Activated naive CD8-positive, alpha-beta T cell (primary cell): Measurements from ENCODE around the gene EFCAB6.

Experiments used
- H3K27ac Mint-ChIP-seq: one replicate; pipeline ENCODE4 v1.8.0; 2021; ENCODE audit warnings: mixed read lengths
- H3K27me3 Mint-ChIP-seq: one replicate; pipeline ENCODE4 v1.8.0; 2021; ENCODE audit warnings: mixed read lengths
- H3K36me3 Mint-ChIP-seq: one replicate; pipeline ENCODE4 v1.8.0; 2021; ENCODE audit warnings: mixed read lengths
- H3K4me1 Mint-ChIP-seq: one replicate; pipeline ENCODE4 v1.8.0; 2021; ENCODE audit warnings: low read depth, mixed read lengths
- H3K4me3 Mint-ChIP-seq: one replicate; pipeline ENCODE4 v1.8.0; 2021; ENCODE audit warnings: mild to moderate bottlenecking, mixed read lengths
- H3K9me3 Mint-ChIP-seq: one replicate; pipeline ENCODE4 v1.8.0; 2021; ENCODE audit warnings: low read depth, mixed read lengths

EFCAB6 gene

DNA sequence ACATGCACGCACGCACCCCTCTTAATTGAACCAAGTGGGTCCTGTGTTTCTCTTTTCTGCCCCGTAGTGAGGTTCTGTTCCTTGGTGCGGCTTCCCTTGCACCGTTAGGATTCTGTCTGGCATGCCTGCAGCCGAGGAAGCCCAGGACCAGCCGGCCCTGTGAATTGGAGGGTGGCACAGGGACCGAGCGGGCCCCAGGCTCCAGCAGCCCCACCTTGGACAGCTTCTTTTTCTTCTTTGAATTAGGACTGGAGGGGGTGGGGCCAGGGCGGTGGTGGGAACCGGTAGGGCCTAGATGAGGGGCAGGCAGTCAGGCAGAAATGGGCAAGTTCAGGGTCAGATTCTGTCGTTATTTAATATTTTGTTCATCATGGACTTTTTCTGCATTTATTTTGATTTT, 305.6 kb downstream of the EFCAB6 start:
- H3K36me3 Mint-ChIP-seq = no peaks in the 10 kb centered on the region
- H3K4me3 Mint-ChIP-seq = no peak overlapping the region
- no peaks in the 10 kb centered on the region for H3K27me3 Mint-ChIP-seq
- H3K9me3 Mint-ChIP-seq = no peaks in the 10 kb centered on the region
- no peaks in the 10 kb centered on the region for H3K4me1 Mint-ChIP-seq
- no peak overlapping the region for H3K27ac Mint-ChIP-seq

DNA sequence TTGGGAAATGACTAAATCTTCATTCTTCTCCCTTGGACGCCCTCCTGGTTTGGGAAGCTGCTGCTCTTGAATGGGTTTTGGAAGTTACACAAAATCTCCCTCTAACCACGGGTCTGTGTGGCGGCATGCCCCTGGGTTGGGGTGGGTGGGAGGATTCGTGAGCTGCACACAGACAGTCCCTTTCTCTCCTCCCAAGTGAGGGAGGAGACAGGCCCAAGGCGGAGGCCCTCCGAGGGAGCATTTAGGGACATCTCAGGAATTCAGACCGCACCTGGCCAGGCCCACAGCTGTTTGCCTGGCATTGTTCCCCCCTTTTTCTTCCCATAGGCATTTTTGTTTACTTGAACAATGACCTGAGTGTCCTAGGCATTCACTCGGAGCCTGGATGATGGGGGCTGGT, 306.2 kb downstream of the EFCAB6 start:
- Mint-ChIP-seq H3K36me3 (no peaks in the 10 kb centered on the region), H3K4me1 (no peaks in the 10 kb centered on the region), H3K27ac (no peak overlapping the region), H3K27me3 (no peaks in the 10 kb centered on the region), H3K4me3 (no peak overlapping the region), H3K9me3 (no peaks in the 10 kb centered on the region)

DNA sequence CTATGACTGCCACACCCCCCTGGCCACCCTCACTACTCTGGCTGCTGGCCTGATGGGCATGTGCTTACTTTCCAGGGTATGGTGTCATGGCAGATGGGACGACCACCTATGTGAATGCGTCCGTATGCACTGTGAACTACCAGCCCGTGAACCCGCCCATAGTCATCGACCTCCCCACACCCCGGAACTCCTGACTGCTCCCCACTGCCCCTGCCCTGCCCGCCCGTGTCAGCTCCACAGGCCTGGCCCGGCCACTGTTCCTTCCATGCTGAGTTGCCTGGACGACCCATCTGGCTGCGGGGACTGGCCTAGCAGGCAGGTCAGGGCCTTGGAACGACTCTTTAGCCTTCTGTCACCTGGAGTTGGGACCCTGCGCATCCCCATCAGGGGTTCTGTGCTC, 306.7 kb downstream of the EFCAB6 start:
- no peaks in the 10 kb centered on the region for H3K4me1 Mint-ChIP-seq
- H3K9me3 Mint-ChIP-seq = no peaks in the 10 kb centered on the region
- H3K27me3 Mint-ChIP-seq = no peaks in the 10 kb centered on the region
- H3K4me3 Mint-ChIP-seq = no peak overlapping the region
- no peaks in the 10 kb centered on the region for H3K36me3 Mint-ChIP-seq
- no peak overlapping the region for H3K27ac Mint-ChIP-seq

DNA sequence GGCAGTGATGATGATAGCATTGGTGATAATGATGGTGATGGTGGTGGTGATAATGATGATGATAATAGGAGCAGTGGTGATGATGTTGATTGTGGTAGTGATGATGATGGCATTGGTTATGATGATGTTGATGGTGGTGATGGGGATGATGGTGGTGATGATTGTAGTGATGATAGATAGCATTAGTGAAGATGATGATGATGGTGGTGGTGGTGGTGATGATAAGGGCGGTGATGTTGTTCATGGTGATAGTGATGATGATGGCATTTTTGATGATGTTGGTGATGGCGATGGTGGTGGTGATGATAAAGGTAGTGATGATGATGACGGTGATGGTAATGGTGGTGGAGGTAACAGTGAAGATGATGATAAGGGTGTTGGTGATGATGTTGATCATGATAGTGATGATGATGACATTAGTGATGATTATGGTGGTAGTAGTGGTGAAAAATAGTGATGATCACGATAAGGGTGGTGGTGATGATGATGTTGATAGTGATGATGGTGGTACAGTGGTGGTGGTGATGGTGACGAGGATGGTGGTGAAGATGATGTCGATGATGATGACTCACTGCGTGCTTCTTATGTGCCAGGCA, 307.3 kb downstream of the EFCAB6 start:
- Mint-ChIP-seq H3K36me3 (no peaks in the 10 kb centered on the region), H3K27ac (no peak overlapping the region), H3K4me3 (no peak overlapping the region), H3K9me3 (no peaks in the 10 kb centered on the region), H3K4me1 (no peaks in the 10 kb centered on the region), H3K27me3 (no peaks in the 10 kb centered on the region)

DNA sequence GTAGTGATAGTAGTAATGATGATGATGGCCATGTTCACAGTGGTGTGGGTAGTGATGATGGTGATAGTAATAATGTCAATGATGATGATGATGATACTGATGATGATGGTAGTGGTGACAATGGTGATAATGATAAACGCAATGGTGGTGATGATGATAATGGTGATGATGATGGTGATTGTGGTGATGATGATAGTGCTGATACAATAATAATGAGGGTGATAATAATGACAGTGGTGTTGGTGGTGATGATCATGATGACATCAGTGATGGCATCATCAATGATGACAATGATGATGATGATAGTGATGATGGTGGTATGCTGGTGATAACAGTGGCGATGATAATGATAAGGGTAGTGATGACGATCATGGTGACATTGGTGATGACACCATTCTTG, 308.0 kb downstream of the EFCAB6 start:
- Mint-ChIP-seq H3K27me3 (no peaks in the 10 kb centered on the region), H3K4me3 (no peak overlapping the region), H3K4me1 (no peaks in the 10 kb centered on the region), H3K36me3 (no peaks in the 10 kb centered on the region), H3K27ac (no peak overlapping the region), H3K9me3 (no peaks in the 10 kb centered on the region)

DNA sequence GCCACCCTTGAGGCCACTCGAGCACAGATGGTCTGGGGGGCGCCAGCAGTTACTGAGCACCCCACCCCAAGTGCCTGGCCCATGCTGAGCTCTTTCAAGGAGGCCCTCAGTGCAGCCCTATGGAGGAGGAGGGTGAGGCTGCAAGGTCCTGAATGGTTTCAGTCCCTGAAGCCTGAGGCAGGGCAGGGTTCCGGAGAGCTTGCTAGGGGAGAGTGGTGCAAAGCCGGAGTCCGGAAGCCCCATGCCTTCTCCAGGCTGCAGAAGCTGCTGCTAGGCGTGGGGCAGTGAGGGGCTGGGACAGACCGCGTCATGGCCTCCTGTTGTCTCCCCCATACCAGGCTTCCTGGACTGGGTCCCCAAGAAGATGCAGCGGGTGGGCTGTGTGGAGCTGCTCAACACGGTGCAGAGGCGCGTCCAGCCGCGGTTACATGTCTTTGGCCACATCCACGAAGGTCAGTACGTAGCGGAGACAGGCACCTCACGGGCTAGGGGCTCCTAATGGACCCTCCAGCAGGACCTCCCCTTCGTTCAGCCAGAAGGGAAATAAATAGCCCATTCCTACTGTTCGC, 309.7 kb downstream of the EFCAB6 start:
- Mint-ChIP-seq H3K27me3 (no peaks in the 10 kb centered on the region), H3K36me3 (no peaks in the 10 kb centered on the region), H3K4me1 (no peaks in the 10 kb centered on the region), H3K9me3 (no peaks in the 10 kb centered on the region), H3K4me3 (no peak overlapping the region), H3K27ac (no peak overlapping the region)

DNA sequence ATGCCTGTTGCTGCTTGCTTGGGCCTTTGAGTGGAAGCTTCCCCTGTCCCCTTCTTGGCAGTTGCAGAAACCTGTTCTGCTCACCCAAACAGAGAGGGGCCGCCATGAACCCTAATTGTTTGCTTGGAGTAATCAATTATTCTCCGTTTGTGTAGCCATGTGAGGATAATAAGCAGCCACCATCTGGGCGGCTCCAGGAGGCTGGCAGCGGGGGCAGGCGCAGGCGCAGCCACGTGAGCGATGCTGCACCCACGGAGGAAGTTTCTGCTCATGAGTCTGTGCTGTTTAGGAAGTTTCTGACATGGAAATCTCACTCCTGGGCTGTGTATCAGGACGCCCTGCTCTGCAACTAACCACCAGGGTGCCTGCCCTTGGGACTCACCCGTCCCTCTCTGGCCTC, 310.2 kb downstream of the EFCAB6 start:
- Mint-ChIP-seq H3K36me3 (no peaks in the 10 kb centered on the region), H3K27me3 (no peaks in the 10 kb centered on the region), H3K27ac (no peak overlapping the region), H3K4me1 (no peaks in the 10 kb centered on the region), H3K9me3 (no peaks in the 10 kb centered on the region), H3K4me3 (no peak overlapping the region)

DNA sequence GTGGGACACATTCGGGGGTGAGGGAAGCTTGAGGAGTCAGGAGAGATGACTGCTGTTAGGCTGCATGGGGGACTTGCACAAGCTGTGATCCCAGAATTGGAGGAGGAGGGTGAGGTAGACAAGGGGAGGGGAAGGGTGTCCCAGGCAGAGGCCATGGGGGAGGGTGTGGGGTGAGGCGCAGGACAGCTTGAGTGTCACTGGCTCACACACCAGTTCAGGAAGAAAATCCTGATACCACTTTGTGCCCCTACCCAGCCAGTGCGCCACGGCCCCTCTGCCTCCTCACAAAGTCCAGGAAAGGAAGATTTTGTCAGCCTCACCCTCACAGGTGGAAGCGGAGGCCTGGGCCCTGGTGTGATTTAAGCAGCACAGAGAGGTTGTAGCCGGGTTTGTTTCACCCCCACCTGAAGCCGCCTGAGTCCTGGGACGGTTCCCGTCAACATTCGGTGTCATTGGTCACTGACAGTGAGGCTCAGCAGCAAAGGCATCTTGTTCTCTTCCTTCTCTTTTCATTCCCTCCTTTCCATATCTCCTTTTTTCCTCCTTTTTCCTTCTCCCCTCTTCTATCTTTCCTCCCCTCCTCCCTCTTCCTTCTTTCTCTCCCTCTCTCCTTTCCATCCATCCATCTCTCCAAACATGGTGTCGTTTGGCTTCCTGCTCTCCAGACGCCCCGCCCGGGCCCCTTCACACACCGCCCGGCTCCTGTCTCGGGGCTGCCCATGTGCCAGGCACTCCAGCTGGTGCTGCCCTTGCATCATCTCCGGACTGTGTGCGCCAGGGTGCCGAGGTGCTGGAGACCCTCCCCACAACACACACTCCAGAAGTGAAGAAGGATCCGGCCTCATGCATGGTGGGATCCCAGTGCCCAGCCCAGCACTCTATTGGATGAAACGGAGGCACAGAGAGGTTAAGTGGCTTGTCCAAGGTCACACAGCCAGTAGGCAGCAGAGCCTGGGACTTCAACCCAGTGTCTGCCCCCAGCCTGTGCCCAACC, 311.0 kb downstream of the EFCAB6 start:
- H3K36me3 Mint-ChIP-seq = no peaks in the 10 kb centered on the region
- no peak overlapping the region for H3K27ac Mint-ChIP-seq
- H3K4me1 Mint-ChIP-seq = no peaks in the 10 kb centered on the region
- no peak overlapping the region for H3K4me3 Mint-ChIP-seq
- no peaks in the 10 kb centered on the region for H3K9me3 Mint-ChIP-seq
- H3K27me3 Mint-ChIP-seq = no peaks in the 10 kb centered on the region

DNA sequence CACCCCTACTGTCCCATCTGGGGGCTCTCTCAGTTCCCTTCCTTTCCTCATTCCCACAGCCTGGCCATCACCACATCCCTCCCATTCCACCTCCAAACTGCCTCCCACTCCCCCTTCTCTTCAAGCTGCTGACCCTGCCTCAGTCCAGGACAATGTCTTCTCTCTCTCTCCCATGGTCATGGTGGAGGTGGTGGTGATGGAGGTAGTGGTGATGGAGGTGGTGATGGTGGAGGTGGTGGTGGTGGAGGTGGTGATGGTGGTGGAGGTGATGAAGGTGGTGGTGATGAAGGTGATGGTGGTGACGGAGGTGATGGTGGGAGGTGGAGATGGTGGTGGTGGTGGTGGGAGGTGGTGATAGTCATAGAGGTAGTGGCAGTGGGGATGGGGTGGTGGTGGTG, 313.2 kb downstream of the EFCAB6 start:
- Mint-ChIP-seq H3K36me3 (no peaks in the 10 kb centered on the region), H3K4me1 (no peaks in the 10 kb centered on the region), H3K27me3 (peaks cover under 1% of the 10 kb centered on the region), H3K27ac (no peak overlapping the region), H3K4me3 (no peak overlapping the region), H3K9me3 (no peaks in the 10 kb centered on the region)

DNA sequence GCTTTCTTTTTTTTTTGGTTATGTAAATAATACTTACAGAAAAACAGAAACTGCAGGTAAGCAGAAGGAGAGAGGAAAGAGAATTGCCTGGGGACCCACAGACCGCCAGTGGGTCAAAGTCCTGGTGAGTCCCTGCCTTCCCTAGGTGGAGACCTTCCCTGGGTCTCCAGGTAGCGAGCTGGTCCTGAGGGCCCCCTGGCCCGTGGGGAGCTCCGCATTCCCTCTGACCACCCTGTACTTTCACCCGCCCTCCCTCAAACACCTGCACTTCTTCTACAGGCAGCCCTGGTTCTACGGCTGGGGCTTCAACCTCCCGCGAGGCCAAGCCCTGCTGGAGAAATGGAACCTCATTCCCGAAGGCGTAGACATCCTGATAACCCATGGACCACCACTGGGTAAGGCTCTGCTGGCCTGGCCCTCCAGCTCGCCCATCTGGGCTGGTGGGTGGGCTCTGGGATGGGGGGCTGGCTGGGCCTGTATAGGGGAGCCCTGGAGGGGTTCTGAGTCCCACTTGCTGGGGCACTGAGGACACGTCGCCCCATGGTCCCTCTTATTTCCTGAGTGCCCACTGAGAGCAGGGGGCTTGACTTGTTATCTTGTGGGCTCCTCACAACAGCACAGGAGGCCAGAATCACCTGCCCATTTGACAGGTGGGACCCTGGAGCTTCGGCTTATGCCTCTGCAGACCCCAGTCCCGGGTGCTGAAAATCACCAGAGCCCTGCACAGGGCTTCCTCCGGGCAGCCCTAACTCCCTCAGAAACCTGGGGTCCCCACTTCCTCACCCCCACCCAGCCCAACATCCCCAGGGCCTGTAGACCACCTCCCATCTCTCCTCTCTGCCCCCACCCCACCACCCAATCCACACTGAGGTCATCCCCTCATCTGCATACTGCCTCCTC, 313.9 kb downstream of the EFCAB6 start:
- no peaks in the 10 kb centered on the region for H3K4me1 Mint-ChIP-seq

DNA sequence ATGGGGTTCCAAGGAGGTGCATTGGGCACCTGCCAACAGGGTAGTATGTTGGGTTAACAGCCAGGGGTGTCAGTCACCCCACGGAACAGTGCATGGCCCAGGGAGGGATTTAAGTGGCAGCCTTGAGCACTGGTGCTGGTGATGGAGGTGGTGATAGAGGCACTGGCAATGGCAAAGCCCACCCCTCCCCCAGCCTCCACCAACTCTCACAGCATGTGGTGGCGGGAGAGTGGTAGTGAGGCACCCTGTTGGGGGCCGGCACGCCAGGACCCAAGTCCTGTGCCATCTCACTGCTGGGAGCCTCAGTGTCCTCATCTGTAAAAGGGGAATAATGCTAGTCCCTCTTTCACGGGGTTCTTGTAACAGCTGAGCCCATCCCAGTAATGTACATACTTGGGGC, 318.8 kb downstream of the EFCAB6 start:
- Mint-ChIP-seq H3K9me3 (no peaks in the 10 kb centered on the region), H3K36me3 (no peaks in the 10 kb centered on the region)

More for the DNA sequence above, 313.9 kb downstream of the EFCAB6 start:
- H3K36me3 Mint-ChIP-seq = no peaks in the 10 kb centered on the region
- H3K4me3 Mint-ChIP-seq = no peak overlapping the region
- peaks cover 2% of the 10 kb centered on the region for H3K27me3 Mint-ChIP-seq
- no peaks in the 10 kb centered on the region for H3K9me3 Mint-ChIP-seq
- H3K27ac Mint-ChIP-seq = no peak overlapping the region

DNA sequence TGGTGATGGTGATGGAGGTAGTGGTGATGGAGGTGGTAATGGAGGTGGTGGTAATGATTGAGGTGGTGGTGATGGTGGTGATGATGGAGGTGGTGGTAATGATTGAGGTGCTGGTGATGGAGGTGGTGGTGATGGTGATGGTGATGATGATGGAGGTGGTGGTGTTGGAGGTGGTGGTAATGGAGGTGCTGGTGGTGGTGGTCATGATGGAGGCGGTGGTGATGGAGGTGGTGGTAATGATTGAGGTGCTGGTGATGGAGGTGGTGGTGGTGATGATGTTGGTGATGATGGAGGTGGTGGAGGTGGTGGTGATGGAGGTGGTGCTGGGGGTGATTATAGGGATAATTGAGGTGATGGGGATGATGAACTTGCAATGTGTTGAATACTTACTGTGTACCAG, 320.4 kb downstream of the EFCAB6 start:
- H3K27ac Mint-ChIP-seq = no peak overlapping the region
- H3K4me3 Mint-ChIP-seq = no peak overlapping the region
- H3K9me3 Mint-ChIP-seq = no peaks in the 10 kb centered on the region
- no peaks in the 10 kb centered on the region for H3K4me1 Mint-ChIP-seq
- peaks cover 10% of the 10 kb centered on the region for H3K27me3 Mint-ChIP-seq
- H3K36me3 Mint-ChIP-seq = no peaks in the 10 kb centered on the region

More for the DNA sequence above, 318.8 kb downstream of the EFCAB6 start:
- Mint-ChIP-seq H3K27me3 (peaks cover 4% of the 10 kb centered on the region), H3K4me1 (no peaks in the 10 kb centered on the region), H3K27ac (no peak overlapping the region), H3K4me3 (no peak overlapping the region)

DNA sequence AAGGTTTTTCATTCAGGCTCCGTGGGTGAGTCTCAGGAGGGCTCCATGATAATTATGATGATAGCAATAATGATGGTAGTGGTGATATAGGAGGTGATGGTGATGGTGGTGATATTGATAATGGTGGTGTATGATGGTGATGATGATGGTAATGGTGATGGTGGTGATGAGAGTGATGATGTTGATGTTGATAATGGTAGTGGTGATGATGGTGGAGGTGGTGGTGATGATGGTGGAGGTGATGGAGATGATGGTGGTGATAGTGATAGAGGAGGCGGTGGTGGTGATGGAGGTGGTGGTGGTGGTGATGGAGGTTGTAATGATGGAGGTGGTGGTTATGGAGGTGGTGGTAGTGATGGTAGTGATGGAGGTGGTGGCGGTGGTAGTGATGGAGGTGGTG, 320.9 kb downstream of the EFCAB6 start:
- Mint-ChIP-seq H3K27me3 (peaks cover 10% of the 10 kb centered on the region), H3K9me3 (no peaks in the 10 kb centered on the region), H3K4me3 (no peak overlapping the region), H3K4me1 (no peaks in the 10 kb centered on the region), H3K27ac (no peak overlapping the region), H3K36me3 (no peaks in the 10 kb centered on the region)

DNA sequence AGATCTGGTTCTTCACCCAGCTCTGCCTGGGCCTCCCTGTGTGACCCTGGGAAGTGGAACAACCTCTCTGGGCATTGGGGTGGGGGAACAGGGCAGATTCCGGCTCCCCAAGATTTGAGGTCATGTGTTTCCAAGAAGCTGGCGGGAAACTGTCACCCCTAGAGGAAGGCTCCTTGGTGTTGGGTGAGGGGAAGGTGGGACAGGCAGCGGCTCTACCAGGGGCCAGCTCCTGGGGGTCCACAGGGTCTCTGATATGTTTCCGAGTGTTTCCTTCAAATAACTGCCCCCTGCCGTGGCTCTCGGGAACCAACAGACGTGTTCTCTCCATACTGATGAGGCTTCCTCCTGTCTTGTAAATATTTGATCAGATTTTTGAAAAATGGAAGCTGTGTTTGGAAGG, 321.8 kb downstream of the EFCAB6 start:
- Mint-ChIP-seq H3K36me3 (no peaks in the 10 kb centered on the region), H3K4me1 (no peaks in the 10 kb centered on the region), H3K4me3 (no peak overlapping the region), H3K27me3 (peaks cover 10% of the 10 kb centered on the region), H3K27ac (no peak overlapping the region), H3K9me3 (no peaks in the 10 kb centered on the region)

DNA sequence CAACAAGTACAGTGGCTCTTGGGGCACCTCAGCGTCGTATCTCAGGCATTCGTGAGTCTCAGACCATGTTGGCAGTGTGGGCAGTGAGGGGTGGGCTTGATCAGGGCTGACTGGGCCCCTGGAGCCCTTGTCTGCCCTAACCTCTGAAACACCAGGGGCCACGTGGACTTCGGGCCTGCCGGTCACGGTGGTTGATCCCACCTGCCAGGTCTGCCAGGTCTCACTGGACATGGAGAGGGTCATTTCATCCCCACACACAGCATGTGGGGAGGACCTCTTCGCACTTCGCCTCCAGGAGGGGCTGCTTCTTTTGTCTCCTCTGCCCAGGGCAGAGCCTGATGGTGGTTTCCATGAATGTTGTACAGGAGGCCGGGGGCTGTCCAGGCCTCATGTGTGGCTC, 323.2 kb downstream of the EFCAB6 start:
- H3K36me3 Mint-ChIP-seq = no peaks in the 10 kb centered on the region
- H3K27me3 Mint-ChIP-seq = peaks cover 10% of the 10 kb centered on the region
- H3K4me3 Mint-ChIP-seq = no peak overlapping the region
- no peak overlapping the region for H3K27ac Mint-ChIP-seq
- H3K9me3 Mint-ChIP-seq = no peaks in the 10 kb centered on the region
- H3K4me1 Mint-ChIP-seq = no peaks in the 10 kb centered on the region
